ENCODE results near the gene TMEM33. TPM values are rescaled to one million over a fixed set of nuclear protein-coding genes. Genes with fewer than 3 reads are reported as not detected.

The TMEM33 gene
- total RNA-seq, 1 experiment from 2014 or later: 66.2 TPM

- H3K27me3 Mint-ChIP-seq (ENCODE audit: insufficient read depth, unreplicated experiment): no peaks in the 10 kb centered on the region
- intact Hi-C loops (cut with micrococcal nuclease; ENCODE audit: unreplicated experiment): no loop called here
Observed at GRCh38 chr4:41921476-41921875, 13.8 kb upstream of the TMEM33 start.

GRCh38 chr4:41927796-41928499, 7.3 kb upstream of the TMEM33 start:
- H3K36me3 Mint-ChIP-seq (ENCODE audit: insufficient read depth, unreplicated experiment): no peaks in the 10 kb centered on the region
- no peak for DNase-seq
- Histone ChIP-seq H3K27me3 (replicated peaks; ENCODE audit: control insufficient read depth, insufficient read depth, low read length) (no peaks in the 10 kb centered on the region), H3K36me3 (ENCODE audit: control insufficient read depth, insufficient read depth, low read length) (no peaks in the 10 kb centered on the region), H3K4me1 (0 out of 2 replicates have a peak, but pooled peaks cover 3% of the 10 kb centered on the region), H3K9me3 (no peaks in the 10 kb centered on the region), H3K4me3 (ENCODE audit: low read depth, low read length) (no peak overlapping the region)
- TF ChIP-seq CTCF (IDR thresholded peaks at IDR 0.05; ENCODE audit: insufficient read depth in 1 of 2, low read depth in 1 of 2, low read length in 1 of 2, severe bottlenecking in 1 of 2, unreplicated experiment in 1 of 2): no peak
- H3K9me3 Mint-ChIP-seq (ENCODE audit: unreplicated experiment): peaks cover 6% of the 10 kb centered on the region
- POLR2A ChIA-PET: no interaction called here
- peaks cover 7% of the 10 kb centered on the region for H3K4me1 Mint-ChIP-seq (ENCODE audit: low read depth, unreplicated experiment)
- H3K4me3 Mint-ChIP-seq (ENCODE audit: unreplicated experiment): no peak overlapping the region
- no peak overlapping the region for H3K27ac Mint-ChIP-seq (ENCODE audit: unreplicated experiment)
- CTCF ChIA-PET: no interaction called here
- intact Hi-C loops (cut with micrococcal nuclease; ENCODE audit: unreplicated experiment): no loop called here
- H3K27me3 Mint-ChIP-seq (ENCODE audit: insufficient read depth, unreplicated experiment): no peaks in the 10 kb centered on the region
- BruUV-seq (replicated peaks): no TSS peak

More at GRCh38 chr4:41921476-41921875, 13.8 kb upstream of the TMEM33 start:
- BruUV-seq (replicated peaks): no TSS peak
- no peaks in the 10 kb centered on the region for H3K9me3 ChIP-seq
- no peaks in the 10 kb centered on the region for H3K27me3 ChIP-seq (replicated peaks; ENCODE audit: control insufficient read depth, insufficient read depth, low read length)
- Mint-ChIP-seq H3K9me3 (ENCODE audit: unreplicated experiment) (peaks cover 23% of the 10 kb centered on the region), H3K27ac (ENCODE audit: unreplicated experiment) (no peak overlapping the region), H3K4me1 (ENCODE audit: low read depth, unreplicated experiment) (no peaks in the 10 kb centered on the region), H3K36me3 (ENCODE audit: insufficient read depth, unreplicated experiment) (no peaks in the 10 kb centered on the region), H3K4me3 (ENCODE audit: unreplicated experiment) (no peak overlapping the region)
- POLR2A ChIA-PET: no interaction called here
- no peaks in the 10 kb centered on the region for H3K36me3 ChIP-seq (ENCODE audit: control insufficient read depth, insufficient read depth, low read length)
- CTCF ChIA-PET: no interaction called here
- no peak for DNase-seq
- no peak overlapping the region for H3K4me3 ChIP-seq (ENCODE audit: low read depth, low read length)
- H3K4me1 ChIP-seq: no peaks in the 10 kb centered on the region
- TF ChIP-seq CTCF (IDR thresholded peaks at IDR 0.05; ENCODE audit: insufficient read depth in 1 of 2, low read depth in 1 of 2, low read length in 1 of 2, severe bottlenecking in 1 of 2, unreplicated experiment in 1 of 2): no peak

GRCh38 chr4:41930139-41930831, 4.9 kb upstream of the TMEM33 start:
- Mint-ChIP-seq H3K4me1 (ENCODE audit: low read depth, unreplicated experiment) (peaks cover 14% of the 10 kb centered on the region), H3K9me3 (ENCODE audit: unreplicated experiment) (no peaks in the 10 kb centered on the region), H3K27me3 (ENCODE audit: insufficient read depth, unreplicated experiment) (no peaks in the 10 kb centered on the region), H3K36me3 (ENCODE audit: insufficient read depth, unreplicated experiment) (peaks cover 11% of the 10 kb centered on the region), H3K4me3 (ENCODE audit: unreplicated experiment) (no peak overlapping the region), H3K27ac (ENCODE audit: unreplicated experiment) (no peak overlapping the region)
- Histone ChIP-seq H3K9me3 (no peaks in the 10 kb centered on the region), H3K36me3 (ENCODE audit: control insufficient read depth, insufficient read depth, low read length) (no peaks in the 10 kb centered on the region), H3K27me3 (replicated peaks; ENCODE audit: control insufficient read depth, insufficient read depth, low read length) (no peaks in the 10 kb centered on the region), H3K4me1 (peaks cover 12% of the 10 kb centered on the region), H3K4me3 (ENCODE audit: low read depth, low read length) (no peak overlapping the region)
- BruUV-seq (replicated peaks): no TSS peak
- no peak for DNase-seq
- intact Hi-C loops (cut with micrococcal nuclease; ENCODE audit: unreplicated experiment): no loop called here
- ChIA-PET CTCF (interaction anchor here (0.6 kb wide), 1 partner anchor 716 kb away, joined by 4 read pairs; the partner anchor contains the start of gene APBB2), POLR2A (no interaction called here)
- TF ChIP-seq CTCF (IDR thresholded peaks at IDR 0.05; ENCODE audit: insufficient read depth in 1 of 2, low read depth in 1 of 2, low read length in 1 of 2, severe bottlenecking in 1 of 2, unreplicated experiment in 1 of 2): no peak

Data from Caco-2 (cell line).